K562 (cell line): ENCODE data around the gene NSUN2. TPM values are rescaled to one million over a fixed set of nuclear protein-coding genes. Genes with fewer than 3 reads are reported as not detected.

ENCODE experiments used
- MXI1 ChIP-seq: IDR thresholded peaks from 2 replicates; pipeline ENCODE4 v1.6.1; 2011; ENCODE audit warnings: low read depth, mild to moderate bottlenecking, improper control_type of control experiment, low read length
- RBM39 ChIP-seq: fragments of 200-400 bp; formaldehyde crosslinking; optimal IDR thresholded peaks from 2 replicates; pipeline ENCODE3; 2018; ENCODE audit warnings: low read depth, low read length
- polyA plus RNA-seq, 8 experiments: library from polyadenylated mRNA; depleted of rRNA in 4 of 8; stranded (reverse) in 5 of 8; unstranded in 3 of 8; fragments of >200 nt; fragmentation: Nextera tagmentation in 2 of 8; fragmentation: Illumina TruSeq in 1 of 8; extraction: Ambion mirVana in 2 of 8; extraction: Trizol in 1 of 8; gene quantifications; 2 replicates each; pipeline versions ENCODE4 v1.2.1 to v1.2.3, GENCODE V29; 2011 to 2014; ENCODE audit warnings: inconsistent platforms in 1 of 8, missing spikeins in 1 of 8
- total RNA-seq, 7 experiments: library from RNA; depleted of rRNA in 6 of 7; stranded (reverse); fragments of >200 nt in 6 of 7; fragmentation: Illumina TruSeq in 2 of 7; extraction: Trizol in 2 of 7; gene quantifications; 2 replicates each; pipeline versions ENCODE4 v1.2.1 to v1.2.3, GENCODE V29; 2011 to 2021; ENCODE audit warnings: low replicate concordance in 1 of 7
- TF ChIP-seq, protein P1 (sequence below): sonication (generic); formaldehyde crosslinking; IDR thresholded peaks from 2 replicates; pipeline ENCODE4 v1.8.1; 2023; ENCODE audit warnings: mild to moderate bottlenecking, missing genetic modification reagents
- TF ChIP-seq, protein P2 (sequence below): fragments of 450-650 bp; IDR thresholded peaks from 2 replicates; pipeline ENCODE4 v1.6.1; 2016; ENCODE audit warnings: borderline replicate concordance
- TF ChIP-seq, protein P3 (sequence below): IDR thresholded peaks from 3 replicates; pipeline ENCODE4 v1.6.1; 2011; ENCODE audit warnings: borderline replicate concordance, mild to moderate bottlenecking; ENCODE audit not compliant: insufficient read length, insufficient read depth

NSUN2 gene
- total and polyA plus RNA-seq, 9 of the 15 experiments (the other 6 are each of a cell fraction or from before 2014, with no cell fraction given): 9.2 to 167 (median 127) TPM

DNA sequence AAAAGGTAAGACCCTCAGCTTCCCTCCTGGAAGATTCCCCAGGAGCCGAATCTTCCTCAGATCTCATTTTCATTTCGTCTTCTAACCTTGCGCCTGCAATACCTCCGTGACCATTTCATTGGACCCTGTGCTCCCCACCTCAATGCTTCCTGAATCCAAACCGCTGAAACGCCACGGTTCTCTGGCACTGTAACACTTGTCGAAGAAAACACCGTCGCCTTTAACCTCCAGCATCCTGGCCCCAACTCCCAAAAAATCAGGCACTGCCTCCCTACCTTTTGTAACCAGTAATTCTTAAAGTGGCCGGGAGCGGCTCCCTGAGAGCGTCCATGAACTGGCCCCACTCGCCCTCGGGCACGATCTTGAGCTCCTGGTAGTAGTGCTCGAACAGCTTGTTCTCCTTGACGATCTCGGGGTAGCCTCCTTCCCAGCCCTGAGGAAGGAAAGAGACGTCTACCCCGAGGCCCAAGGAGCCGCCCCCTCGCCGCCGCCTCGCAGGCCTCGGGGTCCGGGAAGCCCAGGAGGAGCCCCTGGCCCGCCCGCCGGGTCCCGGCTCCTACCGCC lies 438 bp downstream of the NSUN2 start (continued):
- TF ChIP-seq, protein P1, sequence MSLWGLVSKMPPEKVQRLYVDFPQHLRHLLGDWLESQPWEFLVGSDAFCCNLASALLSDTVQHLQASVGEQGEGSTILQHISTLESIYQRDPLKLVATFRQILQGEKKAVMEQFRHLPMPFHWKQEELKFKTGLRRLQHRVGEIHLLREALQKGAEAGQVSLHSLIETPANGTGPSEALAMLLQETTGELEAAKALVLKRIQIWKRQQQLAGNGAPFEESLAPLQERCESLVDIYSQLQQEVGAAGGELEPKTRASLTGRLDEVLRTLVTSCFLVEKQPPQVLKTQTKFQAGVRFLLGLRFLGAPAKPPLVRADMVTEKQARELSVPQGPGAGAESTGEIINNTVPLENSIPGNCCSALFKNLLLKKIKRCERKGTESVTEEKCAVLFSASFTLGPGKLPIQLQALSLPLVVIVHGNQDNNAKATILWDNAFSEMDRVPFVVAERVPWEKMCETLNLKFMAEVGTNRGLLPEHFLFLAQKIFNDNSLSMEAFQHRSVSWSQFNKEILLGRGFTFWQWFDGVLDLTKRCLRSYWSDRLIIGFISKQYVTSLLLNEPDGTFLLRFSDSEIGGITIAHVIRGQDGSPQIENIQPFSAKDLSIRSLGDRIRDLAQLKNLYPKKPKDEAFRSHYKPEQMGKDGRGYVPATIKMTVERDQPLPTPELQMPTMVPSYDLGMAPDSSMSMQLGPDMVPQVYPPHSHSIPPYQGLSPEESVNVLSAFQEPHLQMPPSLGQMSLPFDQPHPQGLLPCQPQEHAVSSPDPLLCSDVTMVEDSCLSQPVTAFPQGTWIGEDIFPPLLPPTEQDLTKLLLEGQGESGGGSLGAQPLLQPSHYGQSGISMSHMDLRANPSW: no peak
- TF ChIP-seq, protein P2, sequence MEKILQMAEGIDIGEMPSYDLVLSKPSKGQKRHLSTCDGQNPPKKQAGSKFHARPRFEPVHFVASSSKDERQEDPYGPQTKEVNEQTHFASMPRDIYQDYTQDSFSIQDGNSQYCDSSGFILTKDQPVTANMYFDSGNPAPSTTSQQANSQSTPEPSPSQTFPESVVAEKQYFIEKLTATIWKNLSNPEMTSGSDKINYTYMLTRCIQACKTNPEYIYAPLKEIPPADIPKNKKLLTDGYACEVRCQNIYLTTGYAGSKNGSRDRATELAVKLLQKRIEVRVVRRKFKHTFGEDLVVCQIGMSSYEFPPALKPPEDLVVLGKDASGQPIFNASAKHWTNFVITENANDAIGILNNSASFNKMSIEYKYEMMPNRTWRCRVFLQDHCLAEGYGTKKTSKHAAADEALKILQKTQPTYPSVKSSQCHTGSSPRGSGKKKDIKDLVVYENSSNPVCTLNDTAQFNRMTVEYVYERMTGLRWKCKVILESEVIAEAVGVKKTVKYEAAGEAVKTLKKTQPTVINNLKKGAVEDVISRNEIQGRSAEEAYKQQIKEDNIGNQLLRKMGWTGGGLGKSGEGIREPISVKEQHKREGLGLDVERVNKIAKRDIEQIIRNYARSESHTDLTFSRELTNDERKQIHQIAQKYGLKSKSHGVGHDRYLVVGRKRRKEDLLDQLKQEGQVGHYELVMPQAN: peak; percentile 18; the same call in 1 of the 2 replicates
- TF ChIP-seq, protein P3, sequence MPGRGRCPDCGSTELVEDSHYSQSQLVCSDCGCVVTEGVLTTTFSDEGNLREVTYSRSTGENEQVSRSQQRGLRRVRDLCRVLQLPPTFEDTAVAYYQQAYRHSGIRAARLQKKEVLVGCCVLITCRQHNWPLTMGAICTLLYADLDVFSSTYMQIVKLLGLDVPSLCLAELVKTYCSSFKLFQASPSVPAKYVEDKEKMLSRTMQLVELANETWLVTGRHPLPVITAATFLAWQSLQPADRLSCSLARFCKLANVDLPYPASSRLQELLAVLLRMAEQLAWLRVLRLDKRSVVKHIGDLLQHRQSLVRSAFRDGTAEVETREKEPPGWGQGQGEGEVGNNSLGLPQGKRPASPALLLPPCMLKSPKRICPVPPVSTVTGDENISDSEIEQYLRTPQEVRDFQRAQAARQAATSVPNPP: no peak
- 0 out of 2 replicates have a peak, but pooled peaks have one; percentile 22 for TF ChIP-seq MXI1
- TF ChIP-seq RBM39: peak; percentile 28
